H1 (cell line): ENCODE results near the gene SKIDA1. TPM values are rescaled to one million over a fixed set of nuclear protein-coding genes. Genes with fewer than 3 reads are reported as not detected.

Experiments
- BACH1 ChIP-seq: IDR thresholded peaks from 2 replicates; pipeline ENCODE4 v1.6.1; 2012; ENCODE audit warnings: low read length, improper control_type of control experiment
- BCL11A ChIP-seq, 2 experiments: IDR thresholded peaks; one replicate each; pipeline ENCODE4 v1.6.1; 2011; ENCODE audit warnings: low read depth in 2 of 2, low read length in 2 of 2, mild to moderate bottlenecking in 2 of 2
- BRCA1 ChIP-seq: IDR thresholded peaks from 2 replicates; pipeline ENCODE4 v1.6.1; 2012; ENCODE audit warnings: low read depth, low read length, improper control_type of control experiment
- SP1 ChIP-seq: IDR thresholded peaks from 2 replicates; pipeline ENCODE4 v1.6.1; 2011; ENCODE audit warnings: low read depth, low read length
- SP4 ChIP-seq: IDR thresholded peaks from 2 replicates; pipeline ENCODE4 v1.6.1; 2012; ENCODE audit warnings: low read length, inconsistent platforms
- TBP ChIP-seq: IDR thresholded peaks from 2 replicates; pipeline ENCODE4 v1.6.1; 2011; ENCODE audit warnings: low read depth, low read length, improper control_type of control experiment
- polyA plus RNA-seq, 7 experiments: library from polyadenylated mRNA; depleted of rRNA in 3 of 7; stranded (reverse) in 5 of 7; unstranded in 2 of 7; fragments of >200 nt in 5 of 7; fragments of 200-250 nt in 2 of 7; gene quantifications; 1 replicate in 5 of 7; 2 replicates in 1 of 7; 4 replicates in 1 of 7; pipeline versions ENCODE4 v1.2.1 to v1.2.3, GENCODE V29; 2011 to 2013; ENCODE audit warnings: missing spikeins in 2 of 7, mixed read lengths in 2 of 7
- total RNA-seq: library from RNA; stranded (reverse); fragmentation: NEBNext Ultra II Directional; extraction: Animal tissue kit (Norgen Biotek cat#: 25700); gene quantifications from 2 replicates; pipeline ENCODE4 v1.2.1, GENCODE V29; 2021
- TF ChIP-seq, protein P1 (sequence below): IDR thresholded peaks from 2 replicates; pipeline ENCODE4 v1.6.1; 2011; ENCODE audit warnings: low read depth, mild to moderate bottlenecking, low read length; ENCODE audit not compliant: insufficient read depth

The SKIDA1 gene
- total and polyA plus RNA-seq, 2 of the 8 experiments (the other 6 are each of a cell fraction or from before 2014, with no cell fraction given) = 1.5 to 8.0 TPM

DNA sequence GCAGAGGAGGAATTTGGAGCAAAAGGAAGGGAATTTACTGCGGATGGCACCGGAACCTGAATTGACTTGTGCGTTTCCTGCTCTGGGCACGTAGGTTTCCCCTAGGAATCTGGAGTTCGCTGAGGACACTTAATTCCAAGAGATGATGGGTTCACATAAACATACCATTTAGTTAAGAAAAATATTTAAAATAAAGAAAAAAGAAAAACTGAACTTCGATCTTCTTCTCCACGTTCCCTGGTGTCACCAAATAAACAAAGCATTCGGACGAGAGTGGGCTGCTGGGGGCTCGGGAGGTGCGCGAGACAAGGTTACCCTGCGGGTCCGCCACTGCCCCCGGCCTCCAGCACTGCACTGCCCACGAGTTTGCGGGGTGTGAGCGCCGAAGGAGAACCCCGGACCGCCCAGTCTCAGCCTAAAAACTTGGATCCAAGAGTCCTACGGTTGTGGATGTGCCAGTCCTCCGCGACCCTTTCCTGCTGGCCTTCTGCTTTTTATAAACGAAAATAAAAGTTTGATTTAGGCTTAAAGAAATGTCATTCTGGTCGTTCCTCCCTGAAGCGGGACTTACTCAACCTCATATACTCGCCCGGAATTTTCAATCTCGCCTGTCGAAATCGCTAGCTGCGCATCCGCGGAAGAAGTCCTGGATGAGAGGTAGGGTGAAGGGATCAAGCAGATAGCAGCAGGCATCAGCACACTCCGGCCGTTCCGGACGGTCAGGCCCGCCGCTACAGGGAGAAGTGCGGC lies 30.3 kb downstream of the SKIDA1 start (continued):
- TF ChIP-seq TBP (no peak), BRCA1 (no peak), BACH1 (no peak), BCL11A (IDR thresholded peaks at IDR 0.05; ENCODE audit: low read depth in 2 of 2, low read length in 2 of 2) (no peak), SP4 (0 out of 2 replicates have a peak, but pooled peaks have one; percentile 43), SP1 (no peak)
- TF ChIP-seq, protein P1, sequence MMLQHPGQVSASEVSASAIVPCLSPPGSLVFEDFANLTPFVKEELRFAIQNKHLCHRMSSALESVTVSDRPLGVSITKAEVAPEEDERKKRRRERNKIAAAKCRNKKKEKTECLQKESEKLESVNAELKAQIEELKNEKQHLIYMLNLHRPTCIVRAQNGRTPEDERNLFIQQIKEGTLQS = no peak
